ENCODE results near the gene LENG1. TPM values are rescaled to one million over a fixed set of nuclear protein-coding genes. Genes with fewer than 3 reads are reported as not detected.

Gene LENG1
- total and polyA plus RNA-seq, 7 donors = 5.8 to 19.6 (median 10.2) TPM

DNA sequence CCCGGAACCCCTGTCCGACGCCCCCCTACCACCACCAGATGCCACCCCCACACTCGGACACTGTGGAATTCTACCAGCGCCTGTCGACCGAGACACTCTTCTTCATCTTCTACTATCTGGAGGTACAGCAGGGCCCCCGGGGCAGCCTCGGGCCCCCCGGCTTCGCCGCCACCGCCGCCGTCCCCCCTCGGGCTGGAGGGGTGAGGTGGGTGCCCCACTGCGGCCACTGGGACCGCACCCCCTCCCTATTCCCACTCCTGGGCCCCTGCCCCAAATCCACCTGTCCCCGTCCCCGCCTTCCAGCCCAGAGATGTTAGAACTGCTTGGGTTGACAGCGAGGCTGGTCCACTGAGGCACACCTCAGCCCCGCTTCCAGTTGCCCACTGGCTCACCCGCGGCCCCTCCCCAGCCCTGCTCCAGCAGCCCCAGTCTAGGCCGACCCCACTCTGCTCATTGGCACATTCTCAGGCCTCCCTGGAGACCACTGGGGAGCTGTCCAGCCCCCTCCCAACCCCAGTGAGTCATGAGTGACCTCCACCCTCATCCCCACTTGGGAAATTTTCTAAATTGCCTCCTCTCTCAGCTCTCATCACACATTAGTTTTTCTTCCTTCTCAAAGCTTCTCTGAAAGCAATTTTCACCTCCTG is 6.5 kb downstream of the LENG1 start:
- no peak for DNase-seq
- Histone ChIP-seq H3K4me3 (no peak overlapping the region), H3K27ac (no peak overlapping the region), H3K36me3 (ENCODE audit: insufficient read depth in 1 of 2, low read depth in 1 of 2) (peaks cover 10 to 99% of the 10 kb centered on the region in 2 donors), H3K4me1 (no peaks in the 10 kb centered on the region), H3K27me3 (ENCODE audit: insufficient read depth in 3 of 3, low read length in 2 of 3) (no peaks in the 10 kb centered on the region), H3K9me3 (no peaks in the 10 kb centered on the region)
- ATAC-seq = peak in 3 of 4 donors; percentile 7 to 17 (median 10)
- intact Hi-C loops (cut with DNase I) = no loop called here
- WGBS, 3 donors = 84 to 89% (median 87%) methylated on average over 22 to 25 of the region's 25 CpGs
- TF ChIP-seq, protein P1, sequence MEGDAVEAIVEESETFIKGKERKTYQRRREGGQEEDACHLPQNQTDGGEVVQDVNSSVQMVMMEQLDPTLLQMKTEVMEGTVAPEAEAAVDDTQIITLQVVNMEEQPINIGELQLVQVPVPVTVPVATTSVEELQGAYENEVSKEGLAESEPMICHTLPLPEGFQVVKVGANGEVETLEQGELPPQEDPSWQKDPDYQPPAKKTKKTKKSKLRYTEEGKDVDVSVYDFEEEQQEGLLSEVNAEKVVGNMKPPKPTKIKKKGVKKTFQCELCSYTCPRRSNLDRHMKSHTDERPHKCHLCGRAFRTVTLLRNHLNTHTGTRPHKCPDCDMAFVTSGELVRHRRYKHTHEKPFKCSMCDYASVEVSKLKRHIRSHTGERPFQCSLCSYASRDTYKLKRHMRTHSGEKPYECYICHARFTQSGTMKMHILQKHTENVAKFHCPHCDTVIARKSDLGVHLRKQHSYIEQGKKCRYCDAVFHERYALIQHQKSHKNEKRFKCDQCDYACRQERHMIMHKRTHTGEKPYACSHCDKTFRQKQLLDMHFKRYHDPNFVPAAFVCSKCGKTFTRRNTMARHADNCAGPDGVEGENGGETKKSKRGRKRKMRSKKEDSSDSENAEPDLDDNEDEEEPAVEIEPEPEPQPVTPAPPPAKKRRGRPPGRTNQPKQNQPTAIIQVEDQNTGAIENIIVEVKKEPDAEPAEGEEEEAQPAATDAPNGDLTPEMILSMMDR (IDR thresholded peaks at IDR 0.05) = no peak

DNA sequence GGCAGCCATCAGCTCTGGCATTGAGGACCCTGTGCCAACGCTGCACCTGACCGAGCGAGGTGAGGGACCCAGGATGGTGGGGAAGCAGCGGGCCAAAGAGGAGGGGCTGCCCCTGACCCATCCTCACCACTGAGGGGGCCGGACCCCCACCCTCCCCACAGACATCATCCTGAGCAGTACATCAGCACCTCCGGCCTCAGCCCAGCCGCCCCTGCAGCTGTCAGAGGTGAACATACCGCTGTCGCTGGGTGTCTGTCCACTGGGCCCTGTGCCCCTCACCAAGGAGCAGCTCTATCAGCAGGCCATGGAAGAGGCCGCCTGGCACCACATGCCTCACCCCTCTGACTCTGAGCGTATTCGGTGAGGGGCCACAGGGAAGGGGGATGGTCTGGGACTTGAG is 7.3 kb downstream of the LENG1 start:
- ATAC-seq = peak in 2 of 4 donors; percentile 9 to 13
- no peak overlapping the region for H3K4me3 ChIP-seq
- no peaks in the 10 kb centered on the region for H3K4me1 ChIP-seq
- no peaks in the 10 kb centered on the region for H3K27me3 ChIP-seq (ENCODE audit: insufficient read depth in 3 of 3, low read length in 2 of 3)
- H3K36me3 ChIP-seq (ENCODE audit: insufficient read depth in 1 of 2, low read depth in 1 of 2) = peaks cover 11 to 99% of the 10 kb centered on the region in 2 donors
- no peak overlapping the region for H3K27ac ChIP-seq
- TF ChIP-seq, protein P1 (IDR thresholded peaks at IDR 0.05) = no peak
- no peak for DNase-seq
- intact Hi-C loops (cut with DNase I) = no loop called here
- H3K9me3 ChIP-seq = no peaks in the 10 kb centered on the region
- WGBS, 3 donors = 81 to 90% (median 87%) methylated on average over 12 of the region's 12 CpGs

DNA sequence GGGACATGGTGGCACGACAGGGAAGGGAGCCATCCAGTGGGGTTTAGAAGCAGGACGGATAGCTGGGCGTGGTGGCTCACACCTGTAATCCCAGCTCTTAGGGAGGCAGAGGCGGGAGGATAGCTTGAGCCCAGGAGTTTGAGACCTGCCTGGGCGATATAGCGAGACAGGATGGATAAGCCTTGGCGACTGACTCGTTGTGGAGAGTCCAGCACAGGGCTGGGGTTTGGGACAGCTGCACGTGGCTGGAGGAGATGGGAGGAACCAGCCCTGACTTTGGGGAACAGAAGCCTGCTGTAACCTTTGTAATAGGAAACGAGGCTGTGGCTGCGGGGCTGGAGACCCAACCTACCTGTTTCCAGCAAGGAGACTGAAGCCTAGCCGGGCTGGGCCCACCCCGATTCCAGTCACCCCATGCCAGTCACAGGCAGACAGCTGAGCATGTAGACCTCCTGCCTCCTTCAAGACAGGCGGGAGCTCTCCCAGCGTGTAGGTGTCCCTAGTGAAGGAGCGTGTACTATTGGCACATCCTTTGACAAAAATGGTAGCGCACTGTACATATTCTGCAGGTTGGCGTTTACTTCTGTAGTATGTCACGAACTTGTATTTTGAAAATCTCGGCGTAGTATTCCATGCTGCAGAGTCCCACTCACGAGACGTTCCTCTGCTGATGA is 8.0 kb downstream of the LENG1 start:
- no peak overlapping the region for H3K4me3 ChIP-seq
- TF ChIP-seq, protein P1 (IDR thresholded peaks at IDR 0.05) = no peak
- intact Hi-C loops (cut with DNase I) = no loop called here
- no peak overlapping the region for H3K27ac ChIP-seq
- DNase-seq = no peak
- no peaks in the 10 kb centered on the region for H3K9me3 ChIP-seq
- ATAC-seq = no peak
- 77 to 85% (median 82%) methylated on average over 23 of the region's 23 CpGs for WGBS, 3 donors
- H3K27me3 ChIP-seq (ENCODE audit: insufficient read depth in 3 of 3, low read length in 2 of 3) = no peaks in the 10 kb centered on the region
- no peaks in the 10 kb centered on the region for H3K4me1 ChIP-seq
- H3K36me3 ChIP-seq (ENCODE audit: insufficient read depth in 1 of 2, low read depth in 1 of 2) = peaks cover 14 to 99% of the 10 kb centered on the region in 2 donors

DNA sequence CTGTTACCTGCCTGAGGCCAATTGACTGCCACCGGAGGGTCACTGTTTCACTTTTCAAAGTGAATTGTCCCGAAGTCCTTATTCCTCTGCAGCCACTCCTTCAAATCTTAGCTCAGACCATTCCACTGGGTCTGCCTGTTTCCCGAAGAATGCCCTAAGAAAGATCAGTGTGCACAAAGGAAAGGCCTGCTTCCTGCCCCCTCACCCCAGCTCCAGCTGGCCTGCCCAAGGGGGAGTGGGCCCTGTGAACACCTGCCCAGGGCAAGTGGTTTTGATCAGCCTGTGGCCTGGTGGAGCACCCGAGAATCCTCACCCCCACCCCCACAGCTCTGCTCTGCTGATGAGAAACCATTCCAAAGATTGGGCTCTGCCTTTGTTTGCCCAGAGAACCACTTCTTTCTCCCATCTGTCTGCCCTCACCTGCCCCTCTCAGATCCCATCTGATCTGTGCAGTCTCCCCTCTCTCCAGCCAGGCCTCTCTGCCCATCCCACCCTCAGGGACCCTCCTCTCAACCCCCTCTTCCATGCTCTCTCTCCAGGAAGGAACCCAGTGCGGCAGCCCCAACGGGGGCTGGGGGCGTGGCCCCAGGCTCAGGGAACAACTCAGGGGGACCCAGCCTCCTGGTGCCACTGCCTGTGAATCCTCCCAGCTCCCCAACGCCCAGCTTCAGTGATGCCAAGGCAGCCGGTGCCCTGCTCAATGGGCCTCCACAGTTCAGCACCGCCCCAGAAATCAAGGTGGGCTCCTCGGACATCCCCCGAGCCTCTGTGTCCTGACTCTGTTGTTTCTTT is 10.3 kb downstream of the LENG1 start:
- Histone ChIP-seq H3K4me3 (no peak overlapping the region), H3K27ac (no peak overlapping the region), H3K36me3 (ENCODE audit: insufficient read depth in 1 of 2, low read depth in 1 of 2) (peaks cover 8 to 99% of the 10 kb centered on the region in 2 donors), H3K4me1 (no peaks in the 10 kb centered on the region), H3K27me3 (ENCODE audit: insufficient read depth in 3 of 3, low read length in 2 of 3) (no peaks in the 10 kb centered on the region), H3K9me3 (no peaks in the 10 kb centered on the region)
- 80 to 83% (median 83%) methylated on average over 12 of the region's 12 CpGs for WGBS, 3 donors
- ATAC-seq = no peak
- TF ChIP-seq, protein P1 (IDR thresholded peaks at IDR 0.05) = no peak
- intact Hi-C loops (cut with DNase I) = no loop called here
- DNase-seq = no peak

All from psoas muscle (tissue), 8 donors.